GM12875 (cell line): Measurements from ENCODE around the gene IGFL3.
A peak's percentile ranks its signal among the peaks of the same experiment; 100 is the strongest.
"Not testable (repeated sequence)": the region's sequence is repeated elsewhere in the genome, so short reads cannot be mapped to it uniquely, and the experiment has no call there.

Experiments used
- H3K4me3 ChIP-seq: one replicate; pipeline ENCODE4 v1.5.1; 2011; ENCODE audit warnings: low read depth, low read length, control low read depth
- CTCF ChIP-seq: IDR thresholded peaks from 2 replicates; pipeline ENCODE4 v1.5.1; 2011; ENCODE audit warnings: low read depth, mild to moderate bottlenecking, control low read depth, inconsistent platforms, low read length, moderate library complexity, borderline replicate concordance; ENCODE audit not compliant: insufficient read depth

Gene IGFL3

GRCh38 chr19:46085888-46086287, 38.6 kb downstream of the IGFL3 start:
- H3K4me3 ChIP-seq: no peak overlapping the region
- no peak for TF ChIP-seq CTCF

GRCh38 chr19:46082728-46083050, 41.8 kb downstream of the IGFL3 start:
- no peak for TF ChIP-seq CTCF

GRCh38 chr19:46081928-46082727, 42.4 kb downstream of the IGFL3 start:
- no peak overlapping the region for H3K4me3 ChIP-seq
- TF ChIP-seq CTCF: peak; percentile 58

More at GRCh38 chr19:46082728-46083050, 41.8 kb downstream of the IGFL3 start:
- H3K4me3 ChIP-seq: no peak overlapping the region

GRCh38 chr19:46080561-46080960, 43.9 kb downstream of the IGFL3 start:
- TF ChIP-seq CTCF: no peak
- H3K4me3 ChIP-seq: no peak overlapping the region

- H3K4me3 ChIP-seq: no peak overlapping the region
- TF ChIP-seq CTCF: no peak
These were observed 44.9 kb downstream of the IGFL3 start for GRCh38 chr19:46079576-46079975.

GRCh38 chr19:46078573-46079332, 45.7 kb downstream of the IGFL3 start:
- peak; percentile 47; the same call in 1 of the 2 replicates for TF ChIP-seq CTCF

GRCh38 chr19:46077815-46078167, 46.7 kb downstream of the IGFL3 start:
- no peak for TF ChIP-seq CTCF
- no peak overlapping the region for H3K4me3 ChIP-seq

More at GRCh38 chr19:46078573-46079332, 45.7 kb downstream of the IGFL3 start:
- not testable (repeated sequence) for H3K4me3 ChIP-seq
